Measurements from ENCODE around the gene OR13C5.

GRCh38 chr9:104553261-104553660 is 46.0 kb downstream of the OR13C5 start:
- TF ChIP-seq REST (IDR thresholded peaks at IDR 0.05; ENCODE audit: low read depth) (no peak), EP300 (IDR thresholded peaks at IDR 0.05; ENCODE audit: borderline replicate concordance) (no peak), NFIC (IDR thresholded peaks at IDR 0.05) (no peak), RAD21 (IDR thresholded peaks at IDR 0.05; ENCODE audit: low read depth) (no peak), MAX (IDR thresholded peaks at IDR 0.05) (no peak), TAF1 (IDR thresholded peaks at IDR 0.05; ENCODE audit: low read depth) (no peak), CEBPB (IDR thresholded peaks at IDR 0.05) (no peak), EGR1 (IDR thresholded peaks at IDR 0.05) (no peak), YY1 (IDR thresholded peaks at IDR 0.05; ENCODE audit: low read depth) (no peak), CREB1 (IDR thresholded peaks at IDR 0.05; ENCODE audit: low read depth) (no peak), TCF12 (IDR thresholded peaks at IDR 0.05; ENCODE audit: low read depth) (no peak)
- TF ChIP-seq, protein P1, sequence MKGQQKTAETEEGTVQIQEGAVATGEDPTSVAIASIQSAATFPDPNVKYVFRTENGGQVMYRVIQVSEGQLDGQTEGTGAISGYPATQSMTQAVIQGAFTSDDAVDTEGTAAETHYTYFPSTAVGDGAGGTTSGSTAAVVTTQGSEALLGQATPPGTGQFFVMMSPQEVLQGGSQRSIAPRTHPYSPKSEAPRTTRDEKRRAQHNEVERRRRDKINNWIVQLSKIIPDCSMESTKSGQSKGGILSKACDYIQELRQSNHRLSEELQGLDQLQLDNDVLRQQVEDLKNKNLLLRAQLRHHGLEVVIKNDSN (IDR thresholded peaks at IDR 0.05), result no peak

Data from Ishikawa (cell line).